MM.1S (cell line): ENCODE measurements around the gene TMEM150A.

Experiments used
- EZH2 ChIP-seq: fragments of 300-600 bp; sonication (generic); optimal IDR thresholded peaks from 2 replicates; pipeline ENCODE3; 2017; ENCODE audit warnings: low read depth, mild to moderate bottlenecking, antibody characterized with exemption, low read length, mixed read lengths
- EZH2phosphoT487 ChIP-seq: fragments of 300-600 bp; sonication (generic); IDR thresholded peaks from 2 replicates; pipeline ENCODE4 v1.6.1; 2018; ENCODE audit warnings: antibody characterized with exemption, low read length
- TF ChIP-seq, protein P1 (sequence below): fragments of 300-600 bp; sonication (generic); IDR thresholded peaks from 2 replicates; pipeline ENCODE4 v1.5.1; 2016; ENCODE audit warnings: antibody characterized with exemption, low read length, mixed read lengths

GRCh38 chr2:85578243-85579180, 24.0 kb downstream of the TMEM150A start:
- TF ChIP-seq EZH2, result no peak
- TF ChIP-seq, protein P1, sequence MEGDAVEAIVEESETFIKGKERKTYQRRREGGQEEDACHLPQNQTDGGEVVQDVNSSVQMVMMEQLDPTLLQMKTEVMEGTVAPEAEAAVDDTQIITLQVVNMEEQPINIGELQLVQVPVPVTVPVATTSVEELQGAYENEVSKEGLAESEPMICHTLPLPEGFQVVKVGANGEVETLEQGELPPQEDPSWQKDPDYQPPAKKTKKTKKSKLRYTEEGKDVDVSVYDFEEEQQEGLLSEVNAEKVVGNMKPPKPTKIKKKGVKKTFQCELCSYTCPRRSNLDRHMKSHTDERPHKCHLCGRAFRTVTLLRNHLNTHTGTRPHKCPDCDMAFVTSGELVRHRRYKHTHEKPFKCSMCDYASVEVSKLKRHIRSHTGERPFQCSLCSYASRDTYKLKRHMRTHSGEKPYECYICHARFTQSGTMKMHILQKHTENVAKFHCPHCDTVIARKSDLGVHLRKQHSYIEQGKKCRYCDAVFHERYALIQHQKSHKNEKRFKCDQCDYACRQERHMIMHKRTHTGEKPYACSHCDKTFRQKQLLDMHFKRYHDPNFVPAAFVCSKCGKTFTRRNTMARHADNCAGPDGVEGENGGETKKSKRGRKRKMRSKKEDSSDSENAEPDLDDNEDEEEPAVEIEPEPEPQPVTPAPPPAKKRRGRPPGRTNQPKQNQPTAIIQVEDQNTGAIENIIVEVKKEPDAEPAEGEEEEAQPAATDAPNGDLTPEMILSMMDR, result no peak
- TF ChIP-seq EZH2phosphoT487, result no peak
